NB4 (cell line): ENCODE data around the gene LRRC4C.

Source experiments
- DNase-seq: peaks from one replicate; pipeline ENCODE4 v3.0.0; 2010; ENCODE audit warnings: low read depth
- H3K4me3 ChIP-seq: one replicate; pipeline ENCODE4 v1.5.1; 2011; ENCODE audit warnings: mild to moderate bottlenecking, low read depth, low read length, moderate library complexity
- MYC ChIP-seq: IDR thresholded peaks from 2 replicates; pipeline ENCODE4 v1.6.1; 2011; ENCODE audit warnings: low read depth, low read length
- POLR2A ChIP-seq: IDR thresholded peaks from 2 replicates; pipeline ENCODE4 v1.6.1; 2011; ENCODE audit warnings: mild to moderate bottlenecking; ENCODE audit not compliant: insufficient read length; ENCODE audit errors: extremely low read depth
- TF ChIP-seq, protein P1 (sequence below): IDR thresholded peaks from 2 replicates; pipeline ENCODE4 v1.6.1; 2011; ENCODE audit warnings: low read depth, low read length
- TF ChIP-seq, protein P2 (sequence below): IDR thresholded peaks from one replicate; pipeline ENCODE4 v1.5.1; 2012; ENCODE audit warnings: low read depth, low read length

Gene LRRC4C

DNA sequence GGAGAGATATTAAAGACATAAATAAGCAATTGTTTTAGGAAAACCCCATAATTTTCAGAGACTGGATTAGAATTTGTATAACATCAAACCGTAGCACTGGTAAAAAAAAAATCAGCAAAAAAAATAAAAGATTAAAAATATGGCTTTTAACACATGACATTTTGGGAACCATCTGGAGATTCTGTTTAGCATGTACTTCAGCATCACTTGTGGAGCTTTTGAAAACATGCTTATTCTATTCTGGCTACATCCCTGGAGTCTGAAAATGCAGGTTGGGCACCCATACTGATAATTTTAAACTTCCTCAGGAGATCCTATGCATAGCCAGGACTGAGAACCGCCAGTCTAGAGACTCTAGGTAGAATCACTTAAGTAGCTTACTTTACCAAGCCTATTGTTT, 1190.9 kb downstream of the LRRC4C start:
- no peak for DNase-seq
- TF ChIP-seq POLR2A (no peak), MYC (no peak)
- TF ChIP-seq, protein P1, sequence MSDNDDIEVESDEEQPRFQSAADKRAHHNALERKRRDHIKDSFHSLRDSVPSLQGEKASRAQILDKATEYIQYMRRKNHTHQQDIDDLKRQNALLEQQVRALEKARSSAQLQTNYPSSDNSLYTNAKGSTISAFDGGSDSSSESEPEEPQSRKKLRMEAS: no peak
- TF ChIP-seq, protein P2, sequence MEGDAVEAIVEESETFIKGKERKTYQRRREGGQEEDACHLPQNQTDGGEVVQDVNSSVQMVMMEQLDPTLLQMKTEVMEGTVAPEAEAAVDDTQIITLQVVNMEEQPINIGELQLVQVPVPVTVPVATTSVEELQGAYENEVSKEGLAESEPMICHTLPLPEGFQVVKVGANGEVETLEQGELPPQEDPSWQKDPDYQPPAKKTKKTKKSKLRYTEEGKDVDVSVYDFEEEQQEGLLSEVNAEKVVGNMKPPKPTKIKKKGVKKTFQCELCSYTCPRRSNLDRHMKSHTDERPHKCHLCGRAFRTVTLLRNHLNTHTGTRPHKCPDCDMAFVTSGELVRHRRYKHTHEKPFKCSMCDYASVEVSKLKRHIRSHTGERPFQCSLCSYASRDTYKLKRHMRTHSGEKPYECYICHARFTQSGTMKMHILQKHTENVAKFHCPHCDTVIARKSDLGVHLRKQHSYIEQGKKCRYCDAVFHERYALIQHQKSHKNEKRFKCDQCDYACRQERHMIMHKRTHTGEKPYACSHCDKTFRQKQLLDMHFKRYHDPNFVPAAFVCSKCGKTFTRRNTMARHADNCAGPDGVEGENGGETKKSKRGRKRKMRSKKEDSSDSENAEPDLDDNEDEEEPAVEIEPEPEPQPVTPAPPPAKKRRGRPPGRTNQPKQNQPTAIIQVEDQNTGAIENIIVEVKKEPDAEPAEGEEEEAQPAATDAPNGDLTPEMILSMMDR: no peak
- no peak overlapping the region for H3K4me3 ChIP-seq

DNA sequence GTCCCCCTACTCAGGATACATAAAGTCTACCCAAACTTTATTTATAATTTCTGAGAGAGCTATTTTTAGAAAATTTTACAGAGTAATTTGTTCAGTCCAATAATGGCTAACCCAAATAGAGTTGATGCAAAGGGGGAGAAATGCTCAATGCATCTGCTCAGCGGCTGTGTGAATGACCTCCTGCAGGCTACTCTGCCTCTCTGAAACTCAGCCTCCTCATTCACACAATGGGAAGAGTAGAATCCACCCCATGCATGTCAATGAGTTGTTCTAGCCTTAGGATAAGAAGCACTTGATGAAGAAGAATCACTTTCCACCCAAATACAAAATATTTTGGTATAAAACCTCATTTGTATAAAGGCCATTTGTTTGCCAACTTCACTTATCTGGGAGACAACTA, 1204.0 kb downstream of the LRRC4C start:
- H3K4me3 ChIP-seq: no peak overlapping the region
- TF ChIP-seq MYC (no peak), POLR2A (no peak)
- TF ChIP-seq, protein P2: no peak
- TF ChIP-seq, protein P1: no peak
- no peak for DNase-seq

DNA sequence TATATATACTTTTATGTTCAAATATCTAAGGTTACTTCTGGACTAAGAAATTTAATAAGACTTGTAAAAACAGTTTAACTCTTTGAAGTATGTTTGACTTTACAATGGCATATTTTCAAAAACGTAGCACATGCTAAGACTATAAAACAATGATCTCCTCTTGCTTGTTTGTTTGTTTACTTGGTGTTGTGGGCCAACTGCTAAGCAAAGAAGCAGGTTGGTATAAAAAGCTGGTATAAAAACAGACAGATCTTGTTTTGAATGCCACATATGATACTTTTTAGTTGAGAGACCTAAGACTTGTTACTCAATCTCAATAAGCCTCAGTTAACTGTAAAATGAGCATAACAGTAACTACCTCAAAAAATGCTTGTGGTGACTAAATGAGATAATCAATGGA, 1206.3 kb downstream of the LRRC4C start:
- no peak overlapping the region for H3K4me3 ChIP-seq
- DNase-seq: no peak
- TF ChIP-seq POLR2A: no peak
- no peak for TF ChIP-seq MYC
- TF ChIP-seq, protein P1: no peak
- TF ChIP-seq, protein P2: no peak

DNA sequence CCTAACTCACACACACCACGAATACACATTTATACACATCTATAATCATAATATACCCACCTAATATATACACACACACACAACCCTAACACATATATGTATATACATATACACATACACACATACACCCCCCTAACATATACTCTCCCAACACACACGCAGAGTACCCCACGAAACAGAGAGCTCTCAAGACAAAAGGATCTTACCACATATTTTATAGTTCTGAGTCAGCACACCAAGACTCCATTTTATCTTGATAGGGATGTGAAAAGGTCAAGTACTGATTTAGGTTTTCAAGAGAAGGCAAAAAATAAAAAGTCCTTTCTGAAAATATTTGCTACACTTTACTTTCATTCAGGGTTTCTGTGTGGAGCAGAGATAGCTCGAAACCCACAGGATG, 1207.2 kb downstream of the LRRC4C start:
- no peak for DNase-seq
- TF ChIP-seq, protein P1: no peak
- TF ChIP-seq, protein P2: no peak
- TF ChIP-seq MYC: no peak
- TF ChIP-seq POLR2A: no peak
- no peak overlapping the region for H3K4me3 ChIP-seq

DNA sequence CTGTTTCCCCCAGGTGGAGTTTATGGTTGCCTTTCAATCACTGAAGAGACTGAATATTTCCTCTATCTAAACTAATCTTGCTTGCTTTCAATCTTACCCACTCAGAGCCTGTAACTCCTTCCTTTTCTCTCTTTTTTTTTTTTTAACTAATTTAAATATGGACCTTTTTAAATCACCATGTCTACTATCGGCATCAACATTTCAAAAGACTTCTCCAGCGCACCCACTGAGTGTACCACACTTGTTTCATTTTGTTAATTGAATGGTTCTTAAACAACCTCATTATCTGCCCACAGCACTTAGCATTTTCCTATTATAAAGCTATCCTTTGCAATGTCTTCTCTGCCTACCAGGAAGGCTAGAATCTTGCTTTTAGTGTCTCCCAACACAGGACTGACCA, 1212.5 kb downstream of the LRRC4C start:
- no peak for TF ChIP-seq POLR2A
- TF ChIP-seq MYC: no peak
- TF ChIP-seq, protein P2: no peak
- TF ChIP-seq, protein P1: no peak
- no peak for DNase-seq
- H3K4me3 ChIP-seq: no peak overlapping the region

DNA sequence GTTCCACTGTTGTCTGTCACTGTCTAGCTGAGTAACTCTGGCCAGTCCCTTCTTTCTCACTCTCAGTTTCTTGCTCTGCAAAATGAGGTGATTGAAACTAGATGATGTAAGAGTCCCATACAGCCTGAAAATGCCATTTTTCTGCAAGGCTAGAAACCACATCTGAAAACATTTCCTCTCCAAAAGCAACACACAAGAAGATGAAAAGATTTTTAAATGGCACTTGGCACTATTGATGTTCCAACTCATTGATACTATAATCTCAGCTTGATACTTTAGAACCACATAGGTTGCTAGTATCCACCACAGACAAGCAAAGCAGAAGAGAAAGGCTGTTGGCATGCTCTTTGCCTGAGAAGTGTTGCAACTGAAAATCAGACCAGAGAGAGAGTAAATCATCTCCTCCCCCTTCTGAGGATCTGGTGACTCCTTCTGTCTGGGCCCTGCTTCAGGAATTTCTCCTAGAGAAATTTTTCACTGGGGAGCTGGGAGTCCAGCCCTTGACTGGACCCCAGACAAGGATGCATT, 1217.9 kb downstream of the LRRC4C start:
- no peak overlapping the region for H3K4me3 ChIP-seq
- DNase-seq: no peak
- no peak for TF ChIP-seq MYC
- no peak for TF ChIP-seq POLR2A
- TF ChIP-seq, protein P1: no peak
- TF ChIP-seq, protein P2: no peak
